Measurements from ENCODE around the gene SLC25A40.
"Not testable (repeated sequence)": the region's sequence is repeated elsewhere in the genome, so short reads cannot be mapped to it uniquely, and the experiment has no call there.

- TF ChIP-seq EZH2 (IDR thresholded peaks at IDR 0.05); POLR2AphosphoS5 (IDR thresholded peaks at IDR 0.05; ENCODE audit: borderline replicate concordance, low read depth, low read length): not testable (repeated sequence)
Observed at GRCh38 chr7:87822056-87822455, 54.1 kb downstream of the SLC25A40 start.
